ENCODE results near the gene HERPUD1. TPM values are rescaled to one million over a fixed set of nuclear protein-coding genes. Genes with fewer than 3 reads are reported as not detected.

Gene HERPUD1
- total and polyA plus RNA-seq, 9 of the 15 experiments (the other 6 are each of a cell fraction or from before 2014, with no cell fraction given), result 14.2 to 60.7 (median 37.4) TPM

- TF ChIP-seq MITF (IDR thresholded peaks at IDR 0.05) (no peak), ZNF282 (CRISPR knock-in tag; IDR thresholded peaks at IDR 0.05) (no peak)
Observed at GRCh38 chr16:56971768-56972043, 39.8 kb downstream of the HERPUD1 start (continued).

GRCh38 chr16:56972403-56973293, 40.7 kb downstream of the HERPUD1 start:
- in situ Hi-C loops (cut with MboI), result no loop called here
- no peak overlapping the region for H3K4me2 ChIP-seq (ENCODE audit: insufficient read depth, low read length)
- peaks cover 0 to 5% of the 10 kb centered on the region in 2 experiments; a peak in 3 of 5 replicates for H3K4me1 ChIP-seq (replicated peaks in 1 of 2; ENCODE audit: control insufficient read depth in 2 of 2, insufficient read depth in 2 of 2, low read length in 2 of 2)
- peaks cover 2% of the 10 kb centered on the region; the same call in 1 of the 2 replicates for H3K9me3 ChIP-seq (replicated peaks; ENCODE audit: control insufficient read depth, insufficient read depth, low read depth, low read length)
- 2% methylated on average over 18 of the region's 18 CpGs for WGBS (ENCODE audit: insufficient coverage, low coverage, missing lambda C conversion rate)
- H2AFZ ChIP-seq (ENCODE audit: low read depth, low read length), result no peak overlapping the region
- H3K9ac ChIP-seq (ENCODE audit: insufficient read depth in 1 of 2, low read depth in 2 of 2, low read length in 2 of 2), result no peak overlapping the region
- no peak overlapping the region for H3K27ac ChIP-seq (ENCODE audit: extremely low read depth, low read depth, low read length)
- CTCF ChIA-PET (ENCODE audit: low intra/inter-chr PET ratio), result no interaction called here
- no peaks in the 10 kb centered on the region for H4K20me1 ChIP-seq (replicated peaks; ENCODE audit: control insufficient read depth, insufficient read depth, low read length)
- intact Hi-C loops (cut with micrococcal nuclease), result no loop called here
- POLR2A ChIA-PET, result interaction anchor here (0.6 to 1.4 kb wide), 7 partner anchors 11 to 120 kb away, joined by 3 to 7 read pairs (median 4); partner anchors contain the start of genes CETP and CPNE2
- no peaks in the 10 kb centered on the region for H3K36me3 ChIP-seq (ENCODE audit: control insufficient read depth, insufficient read depth, low read length)
- FAIRE-seq (no peak), DNase-seq (ENCODE audit: extremely low read depth in 1 of 4, low spot score in 3 of 4) (no peak), ATAC-seq (peak; percentile 39; the same call in 1 of the 3 replicates)
- no peaks in the 10 kb centered on the region for H3K79me2 ChIP-seq (ENCODE audit: control insufficient read depth, insufficient read depth, low read length)
- no peaks in the 10 kb centered on the region for H3K9me1 ChIP-seq (ENCODE audit: control insufficient read depth, insufficient read depth, low read length)
- no TSS peak for BruUV-seq (replicated peaks)
- peaks cover 28 to 52% of the 10 kb centered on the region in 2 experiments; a peak in 4 of 5 replicates for H3K27me3 ChIP-seq (ENCODE audit: control insufficient read depth in 2 of 2, insufficient read depth in 2 of 2, low read length in 2 of 2)
- H3K4me3 ChIP-seq, result no peak overlapping the region
- TF ChIP-seq ZNF79 (CRISPR knock-in tag; IDR thresholded peaks at IDR 0.05; ENCODE audit: low read depth), result no peak
- no peak for TF ChIP-seq ID3 (CRISPR knock-in tag; IDR thresholded peaks at IDR 0.05)
- no peak for TF ChIP-seq ID3 (tag; IDR thresholded peaks at IDR 0.05)
- TF ChIP-seq ATF7 (IDR thresholded peaks at IDR 0.05), result peak; percentile 21; the same call in 1 of the 2 replicates
- peak; percentile 46 for TF ChIP-seq L3MBTL2 (IDR thresholded peaks at IDR 0.05)
- TF ChIP-seq KLF16 (IDR thresholded peaks at IDR 0.05), result no peak
- TF ChIP-seq TFAP4 (CRISPR knock-in tag; IDR thresholded peaks at IDR 0.05; ENCODE audit: borderline replicate concordance), result peak; percentile 26; the same call in 1 of the 2 replicates
- TF ChIP-seq ZHX1 (conservative IDR thresholded peaks at IDR 0.05; ENCODE audit: low read length), result no peak
- TF ChIP-seq ATF3 (IDR thresholded peaks at IDR 0.05), result peak; percentile 32; the same call in 1 of the 2 replicates
- no peak for TF ChIP-seq ATF3 (CRISPR knock-in tag; conservative IDR thresholded peaks at IDR 0.05)
